T-helper 2 cell treated with Interferon-gamma antibody and Interleukin-4, amounts not matched to agents 100 ng/mL and 5 ng/mL, for 36 hours (primary cell): ENCODE data around the gene PLCXD3. TPM values are rescaled to one million over a fixed set of nuclear protein-coding genes. Genes with fewer than 3 reads are reported as not detected.

Experiments used
- intact Hi-C: fragments of 100-400 bp; cut with micrococcal nuclease; formaldehyde crosslinking; loops from one replicate; pipeline ENCODE4 v1.15.1; 2023
- total RNA-seq: library from RNA; stranded (reverse); gene quantifications from 2 replicates; pipeline ENCODE4 v1.2.3, GENCODE V29; 2022

The PLCXD3 gene
- not detected in 2 replicates for total RNA-seq

DNA sequence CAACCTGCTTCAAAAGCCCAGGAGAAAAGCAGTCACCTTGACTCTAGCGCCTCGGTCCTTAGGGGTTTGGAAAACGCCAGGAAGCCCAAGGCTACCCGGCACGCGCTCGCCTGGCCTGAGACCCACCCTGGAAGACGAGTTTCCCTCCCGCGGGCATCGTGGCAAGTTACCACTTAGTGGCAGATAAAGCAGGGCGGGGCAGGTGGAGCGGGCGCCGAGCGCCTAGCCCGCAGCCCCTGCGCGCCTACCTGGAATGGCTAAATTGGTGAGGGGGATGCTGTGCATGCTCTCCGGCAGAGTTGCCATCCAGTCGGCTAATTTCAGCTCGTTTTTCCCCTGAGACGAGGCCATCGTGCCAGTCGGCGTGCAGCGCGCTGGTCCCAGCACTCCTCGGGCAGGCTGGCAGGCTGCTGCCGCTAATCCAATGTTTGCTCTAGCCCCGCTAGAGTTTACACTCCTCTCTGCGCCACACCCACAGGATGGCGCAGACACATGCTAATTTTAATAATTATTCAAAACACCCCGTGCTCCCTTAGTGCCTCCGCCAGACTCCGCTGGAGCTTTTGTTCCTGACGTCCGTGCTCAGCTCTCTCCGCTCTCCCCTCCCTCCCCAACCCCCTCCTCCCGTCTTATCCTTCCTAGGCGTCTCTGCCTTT lies at the start of gene PLCXD3:
PLCXD3 (minus strand) TSS at position 426 of the 656 bp plus-strand sequence; CDS start at position 351, 75 bp downstream.
- intact Hi-C loops, result no loop called here

DNA sequence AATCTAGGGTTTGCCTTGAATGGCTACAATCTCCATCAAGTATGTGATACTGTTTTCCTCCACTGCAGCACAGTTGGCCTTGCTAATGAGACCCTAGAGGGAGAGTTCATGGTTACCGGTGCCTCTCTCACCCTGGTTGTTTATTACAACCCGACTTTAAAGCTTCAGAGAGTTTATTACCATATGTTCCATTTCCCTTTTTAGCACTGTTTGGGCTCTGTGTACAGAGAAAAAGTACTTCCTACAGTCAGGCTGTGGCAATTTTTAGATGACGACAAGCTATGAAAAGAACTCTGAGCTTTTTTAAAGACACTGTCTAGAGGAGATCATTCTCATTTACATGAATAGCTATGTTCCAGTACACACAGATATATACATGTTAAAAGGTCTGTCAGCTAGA lies 48.8 kb upstream of the PLCXD3 start:
- intact Hi-C loops, result no loop called here

- intact Hi-C loops, result no loop called here
Measured at GRCh38 chr5:41558295-41558694, 47.9 kb upstream of the PLCXD3 start.

DNA sequence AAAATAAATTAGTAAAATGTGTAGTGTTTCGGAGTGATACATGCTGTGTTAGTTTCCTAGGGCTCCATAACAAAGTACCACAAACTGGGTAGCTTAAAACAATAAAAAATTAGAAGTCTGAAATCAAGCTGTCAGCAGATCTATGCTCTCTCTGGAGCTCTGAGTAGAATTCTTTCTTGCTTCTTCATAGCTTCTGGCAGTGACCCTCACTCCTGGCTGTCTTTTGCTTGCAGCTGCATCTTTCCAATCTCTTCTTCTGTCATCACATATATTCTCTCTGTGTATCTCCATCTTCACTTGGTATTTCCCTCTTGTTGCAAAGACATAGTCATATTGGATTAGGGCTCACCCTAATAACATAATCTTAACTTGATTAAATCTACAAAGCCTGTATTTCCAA lies 37.6 kb upstream of the PLCXD3 start:
- intact Hi-C loops, result no loop called here

- intact Hi-C loops, result no loop called here
Measured at GRCh38 chr5:41542183-41542582, 31.8 kb upstream of the PLCXD3 start.

DNA sequence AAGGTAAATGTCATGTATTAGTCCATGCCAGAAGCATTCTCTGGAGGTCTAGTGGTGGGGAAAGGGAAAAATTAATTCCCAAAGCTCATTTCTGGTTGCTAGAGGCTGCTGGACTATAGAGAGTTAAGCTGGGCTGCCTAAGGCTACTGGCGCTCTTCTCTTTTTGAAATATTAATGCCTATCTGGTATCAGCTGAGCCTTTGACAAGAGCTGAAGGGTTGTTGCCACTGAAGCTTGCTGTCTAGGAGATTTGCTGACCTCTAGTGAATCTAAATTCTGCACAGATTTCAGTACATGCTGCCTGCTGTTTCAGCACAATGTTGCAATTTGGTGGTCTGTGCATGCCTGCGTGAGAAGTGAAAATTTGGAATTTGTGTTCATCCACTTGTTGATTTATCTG lies 29.1 kb upstream of the PLCXD3 start:
- intact Hi-C loops, result no loop called here

DNA sequence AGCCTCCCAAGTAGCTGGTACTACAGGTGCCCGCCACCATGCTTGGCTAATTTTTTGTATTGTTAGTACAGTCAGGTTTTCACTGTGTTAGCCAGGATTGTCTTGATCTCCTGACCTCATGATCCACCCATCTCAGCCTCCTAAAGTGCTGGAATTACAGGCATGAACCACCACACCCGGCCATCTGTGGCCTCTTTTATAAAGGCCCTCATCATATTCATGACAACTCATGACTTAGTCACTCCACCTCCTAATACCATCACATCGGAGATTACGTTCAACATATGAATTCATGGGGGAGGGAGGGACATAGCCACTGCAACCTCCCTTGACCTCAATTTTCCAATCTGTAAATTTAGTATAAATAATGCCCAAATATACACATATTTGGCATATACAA lies 27.2 kb upstream of the PLCXD3 start:
- intact Hi-C loops, result no loop called here

- intact Hi-C loops, result no loop called here
Measured at GRCh38 chr5:41532485-41532884, 22.1 kb upstream of the PLCXD3 start.

- intact Hi-C loops, result no loop called here
Measured at GRCh38 chr5:41527201-41527779, 16.9 kb upstream of the PLCXD3 start.

DNA sequence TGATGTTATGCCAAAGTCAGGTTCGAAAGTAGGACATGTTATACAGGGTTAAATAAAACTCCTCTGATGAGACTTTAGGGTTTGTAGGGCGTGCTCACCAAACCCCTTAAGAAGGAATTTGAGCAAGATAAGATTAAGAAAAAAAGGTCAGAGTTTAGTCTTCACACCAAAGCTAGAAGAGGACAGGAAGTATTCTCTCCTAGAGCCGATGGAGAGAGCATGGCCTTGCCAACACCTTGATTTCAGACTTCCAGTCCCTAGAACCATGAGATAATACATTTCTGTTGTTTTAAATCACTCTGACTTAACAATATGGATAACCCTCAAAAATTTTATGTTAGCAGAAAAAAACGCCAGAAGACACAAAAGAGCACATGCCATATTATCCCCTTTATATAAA lies 16.3 kb upstream of the PLCXD3 start:
- intact Hi-C loops, result no loop called here

DNA sequence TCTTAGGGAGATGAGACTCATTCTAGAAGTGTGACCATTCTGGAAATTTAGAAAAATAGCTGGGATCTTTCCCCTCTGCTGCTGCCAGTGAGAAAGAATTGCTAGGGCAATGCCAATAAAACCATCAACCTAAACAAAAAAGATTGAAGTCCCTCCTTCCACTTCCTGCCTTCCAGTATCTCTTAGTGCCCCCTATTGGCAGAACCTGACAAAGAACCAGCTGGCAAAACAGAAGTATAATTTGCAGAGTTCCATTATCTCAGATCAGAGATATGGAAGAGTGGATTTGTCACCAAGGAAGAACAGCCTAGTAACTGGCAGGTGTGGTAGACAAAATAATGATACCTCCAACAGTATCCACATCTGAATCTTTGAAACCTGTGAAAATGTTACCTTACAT lies 13.8 kb upstream of the PLCXD3 start:
- intact Hi-C loops, result no loop called here

DNA sequence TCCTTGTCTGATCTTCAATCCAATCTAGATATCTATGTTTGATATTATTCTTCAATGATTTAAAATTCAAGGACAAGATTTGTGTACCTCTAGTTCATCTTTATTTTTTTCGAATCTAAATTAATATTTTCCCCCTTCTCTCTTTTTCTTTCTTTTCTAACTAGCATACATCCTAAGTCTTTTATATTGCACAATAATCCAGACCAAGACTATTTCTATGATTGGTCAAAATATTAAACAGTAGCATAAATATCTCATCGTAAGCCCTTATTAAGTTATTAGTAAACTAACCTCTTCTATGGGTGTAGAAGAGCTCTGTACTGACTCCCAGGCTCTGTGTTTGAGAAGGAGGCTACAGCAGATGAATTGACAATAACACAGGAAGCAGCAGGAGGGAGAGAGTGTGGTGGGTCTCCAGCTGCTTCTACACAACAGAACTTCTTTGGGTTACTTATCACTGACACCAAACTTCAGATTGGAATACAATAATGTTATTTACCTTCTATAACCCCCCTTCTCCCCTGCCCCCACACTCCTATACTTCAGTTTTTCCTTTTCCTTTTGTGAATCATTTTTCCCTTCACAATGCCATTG lies 11.9 kb upstream of the PLCXD3 start:
- intact Hi-C loops, result no loop called here

- intact Hi-C loops, result no loop called here
Measured at GRCh38 chr5:41519801-41520200, 9.4 kb upstream of the PLCXD3 start.

- intact Hi-C loops, result no loop called here
Measured at GRCh38 chr5:41517909-41518308, 7.5 kb upstream of the PLCXD3 start.

DNA sequence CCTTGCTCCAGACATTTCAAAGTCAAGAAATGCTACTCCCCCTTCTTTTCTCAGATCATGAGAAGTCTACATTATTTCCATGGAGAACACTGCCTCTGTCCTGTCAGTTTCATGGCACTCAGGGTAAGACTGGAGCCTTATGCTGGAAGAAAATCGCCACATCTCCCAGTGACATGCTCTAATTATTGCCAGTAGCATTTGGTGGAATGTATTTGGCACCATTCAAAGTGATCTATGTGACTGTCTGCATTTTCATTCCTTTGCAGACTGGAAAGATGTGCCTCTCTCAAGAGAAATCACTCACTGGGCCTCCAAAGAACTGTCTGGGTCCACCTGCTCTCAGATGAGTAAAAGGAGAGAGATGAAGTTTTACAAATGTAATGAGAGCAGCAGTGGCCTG lies 840 bp upstream of the PLCXD3 start:
- intact Hi-C loops, result no loop called here

- intact Hi-C loops, result no loop called here
Measured at GRCh38 chr5:41509399-41510175, 814 bp downstream of the PLCXD3 start.

- intact Hi-C loops, result no loop called here
Measured at GRCh38 chr5:41508696-41509398, 1.6 kb downstream of the PLCXD3 start.

DNA sequence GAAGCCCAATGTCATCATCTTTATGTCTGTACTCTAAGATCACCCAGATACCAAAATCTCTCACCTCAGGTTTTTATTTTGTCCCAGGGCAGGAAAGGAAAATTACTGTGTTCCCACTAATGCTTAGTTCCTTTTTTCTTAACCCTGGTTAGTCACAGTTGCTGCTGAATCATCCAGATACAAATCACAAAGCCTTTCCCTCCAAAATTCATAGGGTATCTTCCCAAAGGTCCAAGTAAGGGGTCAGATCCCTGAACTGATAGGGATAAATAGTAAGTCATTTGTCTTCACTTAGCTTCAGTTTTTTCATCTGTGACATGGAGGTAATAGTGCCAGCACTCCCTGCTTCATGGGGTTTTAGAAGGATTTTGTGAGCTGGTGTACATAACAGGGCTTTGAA lies 2.2 kb downstream of the PLCXD3 start:
- intact Hi-C loops, result no loop called here

DNA sequence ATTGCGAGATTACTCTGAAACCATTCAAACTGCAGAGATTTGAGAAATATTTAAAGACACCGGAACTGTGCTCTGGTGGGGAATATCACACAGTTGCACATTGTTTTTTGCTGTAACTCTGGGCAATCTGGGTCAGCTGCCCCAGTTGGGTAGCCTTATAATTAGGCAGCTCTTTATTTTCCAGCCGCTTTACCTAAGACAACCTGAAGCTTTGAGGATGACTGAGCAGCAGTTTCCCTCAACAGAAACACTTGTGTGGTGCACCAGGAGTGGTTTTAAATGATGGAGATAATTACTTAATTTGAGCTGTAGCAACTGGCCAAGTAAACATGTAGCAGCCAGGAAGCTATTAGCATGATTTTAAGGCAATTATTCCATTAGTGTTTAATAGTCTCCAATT lies 2.9 kb downstream of the PLCXD3 start:
- intact Hi-C loops, result no loop called here

DNA sequence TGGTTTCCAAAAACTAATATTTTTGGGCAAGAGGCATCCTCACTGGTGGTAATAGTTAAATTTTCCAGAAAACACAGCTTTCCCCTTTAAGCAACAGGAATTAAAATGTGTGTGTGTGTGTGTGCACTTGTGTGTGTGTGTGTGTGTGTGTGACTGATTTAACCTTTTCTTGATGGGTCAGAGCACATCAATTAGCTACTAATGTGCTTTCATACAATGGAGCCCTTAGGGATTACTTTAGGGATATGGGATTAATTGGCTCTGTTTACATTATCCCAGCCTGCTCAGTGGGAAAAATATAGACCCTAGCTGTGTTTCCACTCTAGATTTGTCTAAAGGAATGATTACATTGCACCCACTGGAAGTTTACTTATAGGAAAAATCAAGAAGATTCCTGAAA lies 6.5 kb downstream of the PLCXD3 start:
- intact Hi-C loops, result no loop called here

GRCh38 chr5:41503310-41503709 lies 7.1 kb downstream of the PLCXD3 start:
- intact Hi-C loops, result no loop called here
